RWPE2 (cell line): ENCODE data around the gene CALR.

Source experiments
- ATAC-seq: fragments of 200-7000 bp; cut with Tn5 transposase; 3 replicates; pipeline ENCODE4 v1.9.1; 2021; ENCODE audit warnings: low read depth
- DNase-seq: peaks from one replicate; pipeline ENCODE4 v3.0.0-alpha.2; 2020; ENCODE audit warnings: low spot score
- H3K27ac ChIP-seq: fragments of 450-650 bp; 2 replicates; pipeline ENCODE4 v1.5.1; 2017; ENCODE audit warnings: mild to moderate bottlenecking; ENCODE audit not compliant: poor library complexity, severe bottlenecking
- H3K27me3 ChIP-seq: fragments of 250-450 bp; sonication (Bioruptor Pico); 2 replicates; pipeline ENCODE4 v1.5.1; 2021; ENCODE audit warnings: mild to moderate bottlenecking, moderate library complexity; ENCODE audit not compliant: insufficient read depth, poor library complexity, severe bottlenecking
- H3K36me3 ChIP-seq: fragments of 250-450 bp; sonication (Bioruptor Pico); 2 replicates; pipeline ENCODE4 v1.5.1; 2020; ENCODE audit warnings: low read depth, mild to moderate bottlenecking, moderate library complexity
- H3K4me1 ChIP-seq: fragments of 250-450 bp; sonication (Bioruptor Pico); 2 replicates; pipeline ENCODE4 v1.5.1; 2021; ENCODE audit warnings: mild to moderate bottlenecking, moderate library complexity; ENCODE audit not compliant: insufficient read depth, poor library complexity, severe bottlenecking
- H3K4me3 ChIP-seq: fragments of 250-450 bp; sonication (Bioruptor Pico); 2 replicates; pipeline ENCODE4 v1.5.1; 2021; ENCODE audit warnings: mild to moderate bottlenecking, moderate library complexity; ENCODE audit not compliant: severe bottlenecking
- H3K9me3 ChIP-seq: fragments of 250-450 bp; sonication (Bioruptor Pico); 2 replicates; pipeline ENCODE4 v1.5.1; 2021; ENCODE audit warnings: mild to moderate bottlenecking, moderate library complexity; ENCODE audit not compliant: severe bottlenecking
- CTCF ChIP-seq: fragments of 450-650 bp; IDR thresholded peaks from one replicate; pipeline ENCODE4 v1.5.1; 2017; ENCODE audit warnings: mild to moderate bottlenecking, moderate library complexity; ENCODE audit not compliant: poor library complexity, severe bottlenecking

The CALR gene

GRCh38 chr19:12896460-12896859 is 41.9 kb upstream of the CALR start:
- Histone ChIP-seq H3K4me3 (no peak overlapping the region), H3K27ac (no peak overlapping the region), H3K36me3 (no peaks in the 10 kb centered on the region), H3K4me1 (no peaks in the 10 kb centered on the region), H3K9me3 (no peaks in the 10 kb centered on the region), H3K27me3 (no peaks in the 10 kb centered on the region)
- ATAC-seq: no peak
- no peak for TF ChIP-seq CTCF
- DNase-seq: no peak

GRCh38 chr19:12899891-12900518 is 38.4 kb upstream of the CALR start:
- H3K27me3 ChIP-seq: no peaks in the 10 kb centered on the region
- TF ChIP-seq CTCF: no peak
- peak; percentile 17; the same call in 1 of the 3 replicates for ATAC-seq

GRCh38 chr19:12907166-12907565 is 31.2 kb upstream of the CALR start:
- ATAC-seq (no peak), DNase-seq (no peak)
- no peak overlapping the region for H3K27ac ChIP-seq
- TF ChIP-seq CTCF: no peak
- no peaks in the 10 kb centered on the region for H3K36me3 ChIP-seq
- H3K4me1 ChIP-seq: no peaks in the 10 kb centered on the region
- H3K9me3 ChIP-seq: no peaks in the 10 kb centered on the region
- H3K27me3 ChIP-seq: no peaks in the 10 kb centered on the region
- no peak overlapping the region for H3K4me3 ChIP-seq

More at GRCh38 chr19:12899891-12900518, 38.4 kb upstream of the CALR start:
- H3K4me3 ChIP-seq: no peak overlapping the region
- no peaks in the 10 kb centered on the region for H3K36me3 ChIP-seq
- H3K4me1 ChIP-seq: no peaks in the 10 kb centered on the region
- no peaks in the 10 kb centered on the region for H3K9me3 ChIP-seq
- no peak overlapping the region for H3K27ac ChIP-seq
- no peak for DNase-seq

- H3K27me3 ChIP-seq: no peaks in the 10 kb centered on the region
- H3K27ac ChIP-seq: no peak overlapping the region
- H3K4me3 ChIP-seq: no peak overlapping the region
- no peaks in the 10 kb centered on the region for H3K9me3 ChIP-seq
- H3K4me1 ChIP-seq: no peaks in the 10 kb centered on the region
- no peaks in the 10 kb centered on the region for H3K36me3 ChIP-seq
- DNase-seq: no peak
- no peak for TF ChIP-seq CTCF
- ATAC-seq: no peak
Measured at GRCh38 chr19:12912571-12912970, 25.8 kb upstream of the CALR start.

- no peak for TF ChIP-seq CTCF
- peak; percentile 21; the same call in 1 of the 3 replicates for ATAC-seq
- no peak overlapping the region for H3K27ac ChIP-seq
- no peak for DNase-seq
- H3K9me3 ChIP-seq: no peaks in the 10 kb centered on the region
- no peaks in the 10 kb centered on the region for H3K27me3 ChIP-seq
- H3K4me3 ChIP-seq: no peak overlapping the region
- H3K4me1 ChIP-seq: no peaks in the 10 kb centered on the region
- H3K36me3 ChIP-seq: no peaks in the 10 kb centered on the region
Measured at GRCh38 chr19:12913011-12913561, 25.3 kb upstream of the CALR start.
